Mammary epithelial cell (primary cell): ENCODE measurements around the gene VCPKMT.

Experiments
- CTCF ChIP-seq, 2 donors: IDR thresholded peaks in 1 of 2; conservative IDR thresholded peaks in 1 of 2; 2 replicates each; pipeline ENCODE4 v1.5.1; 2011 to 2012; ENCODE audit warnings: inconsistent platforms in 2 of 2, low read length in 2 of 2, mild to moderate bottlenecking in 2 of 2, control low read depth in 1 of 2, low read depth in 1 of 2; ENCODE audit not compliant: insufficient read depth in 1 of 2; ENCODE audit errors: extremely low read depth in 1 of 2
- EZH2 ChIP-seq: IDR thresholded peaks from 2 replicates; pipeline ENCODE4 v1.6.1; 2012; ENCODE audit warnings: low read length, inconsistent platforms, borderline replicate concordance

- no peak for TF ChIP-seq CTCF (conservative IDR thresholded peaks at IDR 0.05 in 1 of 2, IDR thresholded peaks at IDR 0.05 in 1 of 2; ENCODE audit: extremely low read depth in 1 of 2, insufficient read depth in 1 of 2, low read depth in 1 of 2, low read length in 2 of 2)
- TF ChIP-seq EZH2: no peak
Observed at GRCh38 chr14:50094056-50094755, 22.2 kb downstream of the VCPKMT start.
